Transverse colon (tissue), 4 donors: Measurements from ENCODE around the gene CKS1B.

Source experiments
- CTCF ChIP-seq, 5 experiments: fragments of 200-600 bp in 3 of 5; fragments of 450-650 bp in 2 of 5; sonication (generic) in 3 of 5; IDR thresholded peaks; 1 replicate in 2 of 5; 2 replicates in 3 of 5; pipeline ENCODE4 v1.5.1; 2016 to 2017; ENCODE audit warnings: antibody characterized with exemption in 5 of 5, inconsistent platforms in 3 of 5, mild to moderate bottlenecking in 2 of 5, moderate library complexity in 1 of 5
- EP300 ChIP-seq: sonication (generic); formaldehyde crosslinking; IDR thresholded peaks from one replicate; pipeline ENCODE4 v1.6.1; 2017; ENCODE audit warnings: antibody characterized with exemption, low read depth
- POLR2A ChIP-seq: fragments of 450-650 bp; IDR thresholded peaks from one replicate; pipeline ENCODE4 v1.6.1; 2016; ENCODE audit warnings: antibody characterized with exemption, mild to moderate bottlenecking, moderate library complexity
- POLR2AphosphoS5 ChIP-seq, 3 donors: sonication (generic); formaldehyde crosslinking; IDR thresholded peaks; one replicate each; pipeline ENCODE4 v1.6.1; 2016; ENCODE audit warnings: antibody characterized with exemption in 3 of 3

GRCh38 chr1:154967331-154967950 lies 7.0 kb upstream of the CKS1B start:
- TF ChIP-seq CTCF (IDR thresholded peaks at IDR 0.05) (no peak), POLR2A (no peak), EP300 (no peak), POLR2AphosphoS5 (IDR thresholded peaks at IDR 0.05) (no peak)
